HG03442 (cell line): ENCODE results near the gene CLDN25.
A peak's percentile ranks its signal among the peaks of the same experiment; 100 is the strongest.
"Not testable (repeated sequence)": the region's sequence is repeated elsewhere in the genome, so short reads cannot be mapped to it uniquely, and the experiment has no call there.

Experiments used
- ATAC-seq: cut with Tn5 transposase; IDR thresholded peaks from one replicate; pipeline ENCODE4 v1.9.1; 2021; ENCODE audit warnings: mild to moderate bottlenecking, moderate library complexity; ENCODE audit not compliant: unreplicated experiment

The CLDN25 gene

DNA sequence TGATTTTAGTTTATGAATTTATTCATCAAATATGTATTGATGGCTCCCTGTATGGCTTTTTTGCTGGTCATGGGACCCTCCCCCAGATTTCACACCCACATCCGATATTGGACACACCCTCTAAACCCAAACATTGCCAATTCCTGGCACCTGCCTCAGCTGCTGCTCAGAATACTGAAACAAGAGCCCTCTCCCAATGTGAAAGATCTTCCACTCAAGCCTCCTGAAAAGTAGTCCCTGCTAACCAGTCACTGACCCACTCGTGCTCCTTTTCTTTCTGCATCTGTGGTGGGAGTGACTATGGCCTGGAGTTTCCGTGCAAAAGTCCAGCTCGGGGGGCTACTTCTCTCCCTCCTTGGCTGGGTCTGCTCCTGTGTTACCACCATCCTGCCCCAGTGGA lies at the start of gene CLDN25:
CLDN25 (plus strand) TSS at position 301 of the 400 bp plus-strand sequence; CDS start at position 301, 0 bp downstream.
- no peak for ATAC-seq

DNA sequence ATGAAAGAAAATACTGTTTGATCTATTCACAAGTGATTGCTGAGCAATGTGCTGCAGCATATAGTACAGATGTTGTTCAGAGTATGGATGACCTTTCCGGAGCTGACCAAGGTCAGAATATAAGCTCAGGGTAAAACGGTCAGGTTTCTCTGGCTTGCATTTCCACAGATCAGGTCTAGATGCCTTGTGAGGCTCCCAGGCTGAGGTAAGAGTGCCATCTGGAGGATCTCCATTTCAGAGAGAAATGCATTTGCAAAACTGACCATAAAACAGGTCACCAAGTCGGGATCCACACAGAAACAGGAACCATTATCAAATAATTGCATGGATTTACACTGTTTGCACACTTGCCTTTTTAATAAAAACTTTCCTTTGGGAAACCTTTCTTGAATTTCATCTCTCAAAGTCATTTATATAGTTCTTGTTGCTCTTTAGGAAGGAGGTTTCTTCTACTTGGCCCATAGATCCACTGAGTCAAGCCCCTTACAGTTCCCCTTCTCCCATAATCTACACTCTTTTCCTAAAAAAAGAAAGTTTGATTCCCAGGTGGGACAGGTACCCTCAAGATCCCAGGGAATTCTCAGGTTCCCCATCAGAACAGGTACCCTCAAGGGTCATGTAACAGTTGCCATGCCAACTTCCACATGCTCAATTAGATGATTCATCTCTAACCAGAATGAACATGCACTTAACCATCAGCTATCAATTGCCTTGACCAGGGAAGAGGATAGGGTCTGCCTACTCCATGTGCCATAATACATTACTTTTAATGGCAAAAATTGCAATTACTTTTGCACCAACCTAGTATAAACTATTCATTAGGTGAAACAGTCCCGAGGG lies 48.5 kb upstream of the CLDN25 start:
- ATAC-seq = no peak

DNA sequence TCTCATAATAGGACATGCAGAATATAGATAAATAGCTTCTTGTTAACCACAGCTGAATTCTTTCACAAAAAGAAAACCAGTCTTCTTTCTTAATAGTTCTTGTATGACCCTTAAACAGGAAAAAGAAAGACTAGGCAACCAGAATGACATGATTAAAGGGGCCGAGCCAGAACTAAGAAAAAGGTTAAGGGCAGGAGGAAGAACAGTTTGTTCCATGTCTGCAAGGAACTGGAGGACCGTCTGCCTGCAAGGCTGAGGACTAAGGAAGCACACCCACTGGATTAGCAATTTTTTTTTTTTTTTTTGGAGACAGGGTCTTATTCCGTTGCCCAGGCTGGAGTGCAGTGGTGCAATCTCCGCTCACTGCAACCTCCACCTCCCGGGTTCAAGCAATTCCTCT lies 47.5 kb upstream of the CLDN25 start:
- no peak for ATAC-seq

DNA sequence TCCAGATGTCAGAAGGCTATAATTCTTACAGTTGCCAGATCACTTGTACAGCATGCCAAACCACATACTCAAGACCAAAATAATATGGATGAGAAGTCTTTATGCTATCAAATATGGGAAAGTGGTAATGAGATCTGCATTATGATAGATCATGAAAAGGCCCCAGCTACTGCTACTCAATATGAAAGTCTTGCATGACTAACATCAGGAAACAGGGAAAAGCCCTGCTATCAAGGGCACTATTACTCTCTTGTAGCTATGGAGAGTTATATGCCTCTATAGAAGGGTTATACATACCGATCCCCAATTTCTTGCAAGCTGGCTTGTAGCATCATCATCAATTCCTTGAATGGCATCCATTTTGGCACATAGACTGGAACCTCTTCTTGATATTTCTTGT lies 43.3 kb upstream of the CLDN25 start:
- ATAC-seq = no peak

DNA sequence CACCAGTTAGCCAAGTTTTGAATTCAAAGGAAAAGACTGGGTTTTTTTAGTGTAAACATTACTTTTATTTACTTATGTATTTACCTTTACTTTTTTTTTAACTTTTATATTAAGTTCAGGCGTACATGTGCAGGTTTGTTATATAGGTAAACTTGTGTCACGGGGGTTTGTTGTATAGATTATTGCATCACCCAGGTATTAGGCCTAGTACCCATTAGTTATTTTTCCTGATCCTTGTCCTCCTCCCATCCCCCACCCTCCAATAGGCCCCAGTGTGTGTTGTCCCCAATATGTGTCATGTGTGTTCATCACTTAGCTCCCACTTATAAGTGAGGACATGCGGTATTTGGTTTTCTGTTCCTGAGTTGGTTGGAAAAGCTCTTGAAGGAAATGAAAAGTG lies 26.7 kb upstream of the CLDN25 start:
- ATAC-seq = no peak

DNA sequence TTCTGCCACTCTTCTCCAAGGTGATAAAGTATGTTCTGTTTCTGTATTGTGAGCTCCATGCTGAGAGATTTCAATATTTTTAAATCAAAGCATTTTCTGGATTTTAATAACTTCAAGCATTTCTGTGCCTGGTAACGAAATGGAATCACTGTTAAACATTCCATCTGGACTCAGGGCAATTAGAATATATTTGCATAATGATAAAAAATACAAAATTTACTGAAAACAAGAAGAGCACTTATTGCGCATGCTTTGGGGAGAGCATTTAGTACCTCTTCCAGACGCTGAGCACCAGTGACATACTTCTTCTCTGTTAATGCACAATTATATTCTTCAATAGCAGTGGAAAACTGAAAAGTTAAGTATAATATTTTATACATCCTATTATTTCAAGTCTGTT lies 19.4 kb upstream of the CLDN25 start:
- no peak for ATAC-seq

DNA sequence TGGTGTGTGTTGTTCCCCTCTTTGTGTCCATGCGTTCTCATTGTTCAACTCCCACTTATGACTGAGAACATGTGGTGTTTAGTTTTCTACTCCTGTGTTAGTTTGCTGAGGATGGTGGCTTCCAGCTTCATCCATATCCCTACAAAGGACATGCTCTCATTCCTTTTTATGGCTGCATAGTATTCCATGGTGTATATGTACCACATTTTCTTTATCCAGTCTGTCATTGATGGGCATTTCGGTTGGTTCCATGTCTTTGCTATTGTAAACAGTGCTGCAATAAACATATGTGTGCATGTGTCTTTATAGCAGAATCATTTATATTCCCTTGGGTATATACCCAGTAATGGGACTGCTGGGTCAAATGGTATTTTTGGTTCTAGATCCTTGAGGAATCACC lies 16.6 kb upstream of the CLDN25 start:
- ATAC-seq = not testable (repeated sequence)

DNA sequence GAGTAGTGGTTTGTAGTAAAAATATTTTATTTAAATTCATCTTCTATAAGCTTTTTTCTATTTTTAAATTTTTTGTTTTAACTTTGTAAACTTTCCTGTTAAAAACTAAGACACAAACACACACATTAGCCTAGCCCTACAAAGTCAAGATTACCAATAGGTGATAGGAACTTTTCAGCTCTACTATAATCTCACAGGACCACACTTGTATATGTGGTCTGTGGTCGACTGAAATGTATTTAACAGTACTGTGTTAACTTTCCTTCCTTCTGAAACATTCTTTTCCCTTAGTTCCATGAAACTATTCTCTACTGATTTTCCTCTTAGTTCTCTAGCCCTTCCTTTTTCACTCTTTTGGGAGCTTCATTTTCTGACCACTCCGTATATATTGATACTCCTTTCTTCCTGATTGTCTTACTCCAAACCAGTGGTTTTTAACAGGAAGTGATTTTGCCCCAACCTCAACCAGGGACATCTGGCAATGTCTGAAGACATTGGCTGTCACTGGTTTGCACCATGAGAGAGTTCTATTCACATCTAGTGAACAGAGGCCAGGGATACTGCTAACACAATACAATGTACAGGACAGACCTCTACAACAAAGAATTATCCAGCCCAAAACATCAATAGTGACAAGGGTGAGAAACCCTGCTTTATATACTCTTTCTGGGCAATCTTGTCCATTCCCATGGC lies 14.9 kb upstream of the CLDN25 start:
- no peak for ATAC-seq

DNA sequence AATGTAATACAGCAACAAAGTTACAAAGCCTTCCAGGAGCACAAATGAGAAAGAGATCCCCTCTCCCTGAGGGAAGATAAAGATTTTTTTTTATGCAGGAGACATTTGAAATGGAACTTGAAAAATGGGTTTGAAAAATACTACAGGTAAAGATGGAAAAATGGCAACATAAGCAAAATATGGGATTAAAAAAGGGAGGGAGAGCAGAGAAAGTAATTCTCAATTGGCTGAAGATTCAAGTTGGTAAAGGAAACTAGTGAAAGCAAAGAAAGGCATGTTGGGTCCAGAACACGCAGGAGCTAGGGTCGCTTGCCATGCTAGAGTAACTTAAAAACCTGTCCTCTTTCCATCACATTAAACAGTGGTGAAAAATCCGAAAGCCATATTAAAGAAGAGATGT lies 7.6 kb upstream of the CLDN25 start:
- ATAC-seq = no peak

DNA sequence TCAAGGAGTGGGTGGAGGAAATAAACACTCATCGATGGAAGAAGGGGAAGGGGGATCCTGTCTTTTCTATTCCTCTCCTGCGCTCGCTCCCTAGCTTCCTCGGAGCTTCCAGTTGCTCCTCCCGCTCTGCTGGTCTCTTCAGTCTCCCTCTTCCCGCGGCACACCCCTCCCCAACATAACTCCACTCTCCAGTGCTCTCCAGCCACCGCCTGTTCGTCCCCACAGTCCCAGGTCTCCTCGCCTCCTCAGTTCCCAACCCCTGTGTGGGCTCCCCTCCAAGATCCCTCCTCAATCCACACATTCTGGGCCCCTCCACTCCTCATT lies 6.5 kb upstream of the CLDN25 start:
- no peak for ATAC-seq

DNA sequence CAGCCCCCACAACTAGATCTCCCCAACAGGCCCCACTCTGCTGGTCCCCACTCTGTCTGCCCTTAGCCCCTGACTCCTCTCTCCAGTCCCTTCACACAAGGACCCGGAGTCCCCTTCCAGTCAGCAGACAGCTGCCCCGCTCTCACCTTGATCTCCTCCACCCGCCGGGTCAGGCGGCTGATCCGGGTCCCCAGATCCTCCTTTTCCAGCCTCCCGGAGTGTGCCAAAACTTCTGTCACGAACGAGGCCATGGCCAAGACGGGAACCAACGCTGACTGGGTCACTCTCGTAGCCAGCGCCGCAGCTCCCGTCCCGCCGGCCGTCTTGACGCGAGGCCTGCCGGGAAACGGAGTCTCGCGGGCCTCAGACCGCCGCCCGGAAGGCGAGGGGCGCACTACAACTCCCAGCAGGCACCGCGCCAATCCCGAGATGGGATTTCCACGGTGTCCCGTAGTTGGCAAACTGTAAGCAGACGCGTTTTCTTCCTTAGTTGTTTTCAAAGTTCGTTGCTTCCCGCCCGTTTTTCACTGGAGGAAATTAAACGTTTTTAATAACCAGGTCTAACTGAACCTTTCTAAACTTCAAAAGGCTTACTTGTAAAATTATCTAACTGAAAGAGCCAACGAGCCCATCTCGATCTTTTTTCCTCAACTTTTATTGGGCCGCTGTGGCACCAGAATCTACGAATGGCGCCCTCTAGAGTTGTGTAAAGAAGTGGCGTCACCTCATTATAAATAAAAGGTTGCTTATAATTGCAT lies 6.0 kb upstream of the CLDN25 start, which contains the start of gene ZW10:
ZW10 (minus strand) TSS at position 277 of the 758 bp plus-strand sequence; CDS start at position 251, 26 bp downstream.
- peak; percentile 99 for ATAC-seq

DNA sequence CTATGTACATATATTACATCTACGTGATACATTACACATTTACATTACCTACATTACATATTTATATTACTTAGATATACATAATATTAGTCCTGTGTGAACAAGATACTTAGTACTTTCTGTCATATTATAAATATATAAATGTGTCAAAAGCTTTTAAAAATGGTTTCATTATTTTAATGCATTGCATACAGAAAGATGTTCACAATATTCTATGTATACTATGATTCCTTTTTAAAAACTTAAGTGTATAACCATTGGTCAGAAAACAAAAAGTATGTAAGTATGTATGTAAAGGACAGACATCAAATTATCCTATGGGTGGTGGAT lies 5.5 kb upstream of the CLDN25 start:
- no peak for ATAC-seq

DNA sequence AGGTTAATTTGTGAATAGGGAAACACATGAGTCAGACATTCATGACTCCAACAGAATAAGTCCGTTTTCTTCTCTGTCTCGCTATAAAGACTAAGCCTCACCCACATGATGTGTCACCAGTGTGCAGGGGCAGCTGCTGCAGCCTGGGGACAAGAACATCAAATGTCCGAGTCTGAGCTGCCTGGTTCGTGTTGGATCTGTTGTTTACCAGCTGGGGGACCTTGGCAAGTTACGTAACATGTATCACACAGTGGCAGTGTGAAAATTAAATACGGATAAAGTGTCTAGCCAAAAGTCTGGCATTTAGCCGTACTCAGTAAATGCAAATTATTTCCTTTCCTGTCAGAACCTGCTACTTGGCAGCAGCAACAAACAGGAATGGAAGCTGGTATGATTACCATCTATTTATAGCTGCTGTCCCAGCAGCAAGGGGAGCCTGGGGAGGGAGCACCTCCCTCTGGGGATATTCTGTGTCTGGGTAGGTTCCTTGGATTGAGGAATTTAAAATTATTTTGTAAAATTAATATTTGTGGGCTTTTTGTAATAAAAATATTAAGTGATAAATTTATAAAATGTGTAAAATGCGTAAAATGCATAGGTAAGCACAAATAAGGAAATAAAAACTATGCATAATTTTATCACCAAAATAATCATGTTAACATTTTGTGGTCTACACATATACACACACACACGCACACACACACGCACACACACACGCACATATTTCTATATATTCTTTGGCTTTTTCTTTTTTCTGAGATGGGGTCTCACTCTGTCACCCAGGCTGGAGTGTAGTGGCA lies 1.3 kb upstream of the CLDN25 start:
- no peak for ATAC-seq

DNA sequence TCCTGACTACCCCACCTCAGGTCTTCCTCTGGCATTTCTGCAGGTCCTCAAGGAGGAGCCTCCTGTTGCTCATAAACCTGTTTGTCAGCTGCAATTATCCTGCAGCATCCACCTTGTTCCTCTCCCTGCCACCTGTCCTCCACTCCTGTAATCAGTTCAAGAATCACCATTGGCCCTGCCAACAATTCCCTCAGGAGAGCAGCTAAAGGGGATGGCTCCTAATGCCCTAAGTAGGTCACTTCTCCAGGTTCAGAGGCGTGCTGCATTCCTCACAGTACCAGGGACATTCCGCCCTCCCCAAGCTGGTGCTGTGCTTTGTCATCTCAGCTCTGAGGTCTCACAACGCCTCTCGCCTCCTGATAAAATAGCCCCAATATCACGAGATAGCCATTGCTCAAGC lies 2.1 kb downstream of the CLDN25 start:
- ATAC-seq = no peak

DNA sequence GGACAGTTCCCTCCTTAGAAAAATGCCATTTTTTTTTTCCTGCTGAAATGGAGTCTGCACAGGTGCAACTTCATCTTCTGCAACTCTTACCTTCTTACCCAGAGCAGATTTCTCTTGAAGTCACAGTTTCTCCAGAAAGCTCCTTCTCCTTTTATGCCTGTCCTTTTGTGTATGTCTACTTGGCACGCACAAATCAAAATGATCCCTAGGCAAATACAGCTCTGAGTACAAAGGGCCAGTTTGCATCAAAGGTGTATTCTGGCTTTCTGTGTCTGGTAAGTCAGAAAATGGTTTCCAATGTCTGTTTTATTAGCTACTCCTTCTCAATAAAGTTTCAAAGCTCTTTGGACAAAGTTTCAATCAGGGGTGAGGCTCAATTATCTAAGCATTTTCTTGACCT lies 2.5 kb downstream of the CLDN25 start:
- no peak for ATAC-seq

DNA sequence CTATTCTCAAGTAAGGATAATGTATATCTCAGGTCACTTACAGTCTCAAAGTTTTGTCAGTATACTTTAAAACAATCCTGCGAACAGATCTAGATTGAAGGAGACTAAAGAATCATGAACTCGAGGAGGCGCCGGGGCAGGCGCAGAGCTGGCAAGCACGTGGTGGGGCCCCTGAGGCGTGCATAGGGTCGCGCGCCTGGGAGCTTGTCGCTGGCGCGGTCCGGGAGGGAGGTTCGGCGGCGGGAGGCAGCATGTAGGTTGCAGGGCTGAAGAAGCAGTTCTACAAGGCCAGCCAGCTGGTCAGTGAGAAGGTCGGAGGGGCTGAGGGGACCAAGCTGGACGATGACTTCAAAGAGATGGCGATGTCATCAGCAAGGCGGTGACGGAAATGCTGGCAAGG lies 9.4 kb downstream of the CLDN25 start:
- ATAC-seq = not testable (repeated sequence)

DNA sequence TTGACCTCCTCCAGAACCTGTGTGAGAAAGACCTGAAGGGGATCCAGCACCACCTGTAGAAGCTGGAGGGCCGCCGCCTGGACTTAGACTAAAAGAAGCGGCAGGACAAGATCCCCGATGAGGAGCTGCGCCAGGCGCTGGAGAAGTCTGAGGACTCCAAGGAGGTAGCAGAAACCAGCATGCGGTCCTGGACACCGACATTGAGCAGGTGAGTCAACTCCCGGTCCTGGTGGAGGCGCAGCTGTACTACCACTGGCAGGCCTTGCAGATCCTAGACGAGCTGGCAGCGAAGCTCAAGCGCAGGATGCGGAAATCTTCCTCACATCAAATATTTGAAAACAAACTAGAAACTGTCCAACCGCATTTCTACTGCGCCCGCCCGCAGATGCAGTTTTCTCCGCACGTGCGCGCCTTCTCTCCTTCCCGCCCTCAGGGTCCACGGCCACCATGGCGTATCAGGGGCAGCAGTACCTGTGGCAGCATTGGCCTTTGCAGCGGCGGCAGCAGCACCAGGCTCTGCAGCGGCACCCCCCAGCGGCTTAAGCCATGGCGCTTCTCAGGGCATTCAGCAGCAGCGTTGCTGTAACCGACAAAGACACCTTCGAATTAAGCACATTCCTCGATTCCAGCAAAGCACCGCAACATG lies 10.2 kb downstream of the CLDN25 start:
- no peak for ATAC-seq

DNA sequence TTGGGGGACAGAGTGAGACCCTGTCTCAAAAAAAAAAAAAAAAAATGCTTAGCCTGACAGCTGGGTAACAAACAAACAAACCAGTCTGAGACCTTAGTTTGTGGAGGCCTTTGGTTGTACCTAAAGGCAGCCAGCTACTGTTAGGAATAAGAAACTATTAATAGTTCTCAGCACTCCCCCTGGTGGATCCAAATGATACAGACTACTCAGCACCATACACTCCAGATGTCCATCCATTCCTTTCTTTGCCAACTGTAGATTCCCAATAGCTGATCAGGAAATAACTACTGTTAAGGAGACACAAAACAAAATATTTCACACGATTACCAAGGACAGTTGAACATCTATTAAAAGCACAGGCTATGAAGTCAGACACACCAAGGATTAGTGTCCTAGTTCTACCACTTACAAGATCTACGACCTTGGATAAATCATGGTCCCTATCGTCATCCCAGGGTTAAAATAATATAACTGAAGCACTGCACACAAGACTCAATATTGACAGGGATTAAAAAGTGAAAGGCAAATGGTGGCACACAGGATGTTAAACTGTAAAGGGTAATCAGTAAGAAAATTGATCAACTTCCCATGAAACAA lies 17.2 kb downstream of the CLDN25 start:
- peak; percentile 61 for ATAC-seq

DNA sequence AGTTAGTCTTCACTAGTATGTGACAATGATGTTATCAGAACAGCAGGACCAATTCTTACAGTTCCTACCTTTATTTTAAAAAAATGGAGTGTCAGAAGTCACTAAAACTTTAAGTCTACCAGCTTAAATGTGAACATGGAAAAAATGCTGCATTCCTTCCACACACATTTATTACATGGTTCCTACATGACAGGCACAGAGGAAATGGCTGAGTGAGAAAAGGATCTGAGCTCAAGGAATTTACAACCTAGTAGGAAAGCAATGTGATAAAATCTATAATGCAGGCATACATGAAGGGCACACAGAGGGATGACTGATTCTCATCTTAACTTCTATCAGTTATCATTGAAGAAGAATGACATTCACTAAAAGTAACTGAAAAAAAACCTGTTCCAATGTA lies 23.0 kb downstream of the CLDN25 start:
- no peak for ATAC-seq

DNA sequence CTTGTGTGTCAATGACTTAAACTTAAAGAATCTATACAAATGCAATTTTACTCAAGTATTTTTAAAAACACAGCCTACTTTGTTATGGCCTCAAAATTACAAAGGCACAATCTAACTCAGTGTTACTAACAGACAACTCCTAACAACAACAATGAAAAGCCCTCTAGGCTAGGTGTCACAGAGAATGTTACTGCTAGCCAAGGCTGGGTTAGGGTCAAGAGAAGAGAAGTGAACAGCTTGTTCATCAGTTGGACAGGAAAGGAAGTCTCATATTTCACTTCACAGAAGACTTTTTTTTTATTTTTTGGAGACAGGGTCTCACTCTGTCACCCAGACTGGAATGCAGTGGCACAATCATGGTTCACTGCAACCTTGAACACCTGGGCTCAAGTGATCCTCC lies 26.0 kb downstream of the CLDN25 start:
- no peak for ATAC-seq
